SJCRH30 (cell line): ENCODE data around the gene VTI1A. TPM values are rescaled to one million over a fixed set of nuclear protein-coding genes. Genes with fewer than 3 reads are reported as not detected.

Experiments used
- DNase-seq, 2 experiments: peaks; one replicate each; pipeline ENCODE4 v3.0.0-alpha.2; 2015 to 2020
- H3K27ac ChIP-seq: fragments of 250-450 bp; sonication (Bioruptor Pico); 2 replicates; pipeline ENCODE4 v1.5.1; 2020; ENCODE audit warnings: mild to moderate bottlenecking, moderate library complexity
- H3K27me3 ChIP-seq: fragments of 250-450 bp; sonication (Bioruptor Pico); 2 replicates; pipeline ENCODE4 v1.5.1; 2020; ENCODE audit warnings: mild to moderate bottlenecking, moderate library complexity
- H3K36me3 ChIP-seq: fragments of 250-450 bp; sonication (Bioruptor Pico); 2 replicates; pipeline ENCODE4 v1.5.1; 2020; ENCODE audit warnings: mild to moderate bottlenecking, moderate library complexity
- H3K4me1 ChIP-seq: fragments of 250-450 bp; sonication (Bioruptor Pico); 2 replicates; pipeline ENCODE4 v1.5.1; 2020; ENCODE audit warnings: mild to moderate bottlenecking, moderate library complexity
- H3K4me3 ChIP-seq: fragments of 250-450 bp; sonication (Bioruptor Pico); 2 replicates; pipeline ENCODE4 v1.5.1; 2020; ENCODE audit warnings: mild to moderate bottlenecking, moderate library complexity
- H3K9me3 ChIP-seq: fragments of 250-450 bp; sonication (Bioruptor Pico); replicated peaks from 2 replicates; pipeline ENCODE4 v1.5.1; 2020; ENCODE audit warnings: mild to moderate bottlenecking, moderate library complexity
- total RNA-seq: library from RNA; depleted of rRNA; stranded (reverse); fragments of >200 nt; shearing (Covaris generic); gene quantifications from 2 replicates; pipeline ENCODE4 v1.2.3, GENCODE V29; 2014

Gene VTI1A
- total RNA-seq, 1 experiment from 2014 or later: 29.0 TPM

- Histone ChIP-seq H3K4me3 (no peak overlapping the region), H3K27ac (no peak overlapping the region), H3K9me3 (no peaks in the 10 kb centered on the region), H3K36me3 (no peaks in the 10 kb centered on the region), H3K4me1 (no peaks in the 10 kb centered on the region), H3K27me3 (no peaks in the 10 kb centered on the region)
- DNase-seq: peak; percentile 45 to 64
These were observed 242.5 kb downstream of the VTI1A start for GRCh38 chr10:112689327-112690072.

DNA sequence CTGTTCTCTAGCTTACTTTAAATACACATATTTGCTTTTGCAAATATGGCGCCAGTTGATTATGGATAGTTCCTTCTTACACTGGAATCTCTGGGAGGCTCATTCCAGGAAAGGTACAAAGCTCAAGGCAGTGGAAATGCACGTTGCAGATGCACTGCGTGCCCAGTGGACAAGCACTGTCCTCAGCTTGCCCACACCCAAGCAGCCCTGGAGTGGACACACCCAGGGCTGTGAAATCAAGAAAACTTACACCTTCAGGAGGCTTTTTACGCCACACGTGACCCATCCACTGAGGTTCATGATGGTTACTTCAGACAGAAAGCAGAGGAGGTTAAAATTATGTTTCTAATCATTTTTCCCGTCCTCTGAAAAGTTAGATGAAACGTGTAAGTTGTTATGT is 248.5 kb downstream of the VTI1A start:
- no peaks in the 10 kb centered on the region for H3K36me3 ChIP-seq
- no peak overlapping the region for H3K27ac ChIP-seq
- DNase-seq: no peak
- no peaks in the 10 kb centered on the region for H3K27me3 ChIP-seq
- H3K4me3 ChIP-seq: no peak overlapping the region
- peaks cover 5% of the 10 kb centered on the region; the same call in 1 of the 2 replicates for H3K4me1 ChIP-seq
- H3K9me3 ChIP-seq: no peaks in the 10 kb centered on the region

GRCh38 chr10:112696592-112696991 is 249.6 kb downstream of the VTI1A start:
- peak in 1 of 2 experiments; percentile 48 for DNase-seq

GRCh38 chr10:112698133-112698817 is 251.3 kb downstream of the VTI1A start:
- Histone ChIP-seq H3K27me3 (no peaks in the 10 kb centered on the region), H3K4me3 (no peak overlapping the region), H3K27ac (no peak overlapping the region), H3K36me3 (no peaks in the 10 kb centered on the region; the same call in 1 of the 2 replicates), H3K4me1 (peaks cover 5% of the 10 kb centered on the region; the same call in 1 of the 2 replicates), H3K9me3 (no peaks in the 10 kb centered on the region)
- DNase-seq: no peak

More at GRCh38 chr10:112696592-112696991, 249.6 kb downstream of the VTI1A start:
- Histone ChIP-seq H3K4me1 (peaks cover 5% of the 10 kb centered on the region; the same call in 1 of the 2 replicates), H3K36me3 (no peaks in the 10 kb centered on the region), H3K4me3 (no peak overlapping the region), H3K9me3 (no peaks in the 10 kb centered on the region), H3K27me3 (no peaks in the 10 kb centered on the region), H3K27ac (no peak overlapping the region)

DNA sequence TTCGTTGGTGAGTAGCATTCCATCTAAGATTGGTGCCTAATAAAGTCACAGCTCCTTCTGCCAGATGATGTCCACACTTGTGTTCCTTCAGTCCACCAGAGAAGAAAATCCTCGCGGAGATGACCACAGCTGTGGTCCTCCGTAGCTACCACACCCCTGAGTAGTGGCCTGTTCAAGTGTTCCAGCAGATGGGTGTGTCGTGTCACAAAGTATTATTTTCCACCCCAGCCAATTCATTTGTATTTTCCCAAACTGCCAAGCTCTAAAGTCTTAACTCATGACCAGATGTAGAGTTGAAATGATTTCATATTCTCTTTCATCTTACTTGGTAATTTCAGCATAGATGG is 251.8 kb downstream of the VTI1A start:
- Histone ChIP-seq H3K36me3 (no peaks in the 10 kb centered on the region; the same call in 1 of the 2 replicates), H3K27ac (no peak overlapping the region), H3K4me1 (peaks cover 5% of the 10 kb centered on the region; the same call in 1 of the 2 replicates), H3K4me3 (no peak overlapping the region), H3K9me3 (no peaks in the 10 kb centered on the region), H3K27me3 (no peaks in the 10 kb centered on the region)
- no peak for DNase-seq

DNA sequence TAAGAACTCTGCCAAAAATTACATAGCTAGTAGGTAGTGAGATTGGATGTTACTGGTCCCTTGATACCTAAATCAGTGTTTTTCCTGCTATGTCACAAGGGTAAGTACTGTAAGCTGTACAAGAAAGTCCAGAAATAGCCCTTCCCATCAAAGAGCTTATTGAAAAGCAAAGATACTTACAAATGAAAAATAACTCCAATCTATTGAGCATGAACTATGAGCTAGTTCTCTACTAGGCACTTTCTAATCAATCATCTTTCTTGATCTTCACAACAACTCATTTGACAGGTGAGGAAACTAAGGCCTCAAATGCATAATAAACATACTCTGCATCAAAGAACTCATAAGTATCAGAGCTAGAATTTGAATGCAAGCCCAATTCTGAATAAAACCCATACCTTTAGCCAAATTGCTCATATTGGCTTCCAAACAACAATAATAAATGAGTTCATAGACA is 253.2 kb downstream of the VTI1A start:
- Histone ChIP-seq H3K4me1 (peaks cover 5% of the 10 kb centered on the region; the same call in 1 of the 2 replicates), H3K27me3 (no peaks in the 10 kb centered on the region), H3K27ac (no peak overlapping the region), H3K4me3 (no peak overlapping the region), H3K36me3 (no peaks in the 10 kb centered on the region; the same call in 1 of the 2 replicates), H3K9me3 (no peaks in the 10 kb centered on the region)
- DNase-seq: no peak

DNA sequence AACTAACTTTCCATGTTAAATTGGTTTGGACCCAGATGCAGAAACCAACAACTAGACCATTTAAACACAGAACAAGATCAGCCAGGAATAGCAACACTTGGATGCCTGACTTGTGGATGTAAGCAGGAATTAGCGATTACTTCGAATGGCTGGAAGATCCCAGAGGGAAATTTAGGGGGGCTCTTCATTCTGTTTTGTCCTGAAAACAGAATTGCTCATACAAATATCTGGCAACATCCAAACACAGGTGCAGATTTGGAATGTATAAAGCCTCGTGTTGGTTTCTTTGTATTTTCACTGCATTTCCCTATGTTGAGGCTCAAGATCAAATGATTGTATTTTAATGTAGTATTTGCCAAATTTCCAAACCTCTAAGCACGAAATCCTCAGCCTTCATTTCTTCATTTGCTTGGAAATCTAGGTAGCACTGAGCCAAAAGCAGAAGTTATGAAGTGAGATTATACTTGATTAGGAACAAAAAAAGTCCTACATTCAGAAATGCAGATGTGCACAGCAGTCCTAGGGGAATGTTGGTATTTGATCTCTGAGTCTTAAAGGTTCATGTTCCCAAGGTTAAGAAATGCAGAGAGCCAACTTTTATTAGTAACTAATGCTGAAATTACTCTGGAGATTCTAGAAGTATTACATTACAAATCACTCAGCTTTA is 254.3 kb downstream of the VTI1A start:
- Histone ChIP-seq H3K4me1 (peaks cover 2% of the 10 kb centered on the region; the same call in 1 of the 2 replicates), H3K36me3 (no peaks in the 10 kb centered on the region; the same call in 1 of the 2 replicates), H3K9me3 (no peaks in the 10 kb centered on the region), H3K27ac (no peak overlapping the region), H3K27me3 (no peaks in the 10 kb centered on the region), H3K4me3 (no peak overlapping the region)
- DNase-seq: no peak

DNA sequence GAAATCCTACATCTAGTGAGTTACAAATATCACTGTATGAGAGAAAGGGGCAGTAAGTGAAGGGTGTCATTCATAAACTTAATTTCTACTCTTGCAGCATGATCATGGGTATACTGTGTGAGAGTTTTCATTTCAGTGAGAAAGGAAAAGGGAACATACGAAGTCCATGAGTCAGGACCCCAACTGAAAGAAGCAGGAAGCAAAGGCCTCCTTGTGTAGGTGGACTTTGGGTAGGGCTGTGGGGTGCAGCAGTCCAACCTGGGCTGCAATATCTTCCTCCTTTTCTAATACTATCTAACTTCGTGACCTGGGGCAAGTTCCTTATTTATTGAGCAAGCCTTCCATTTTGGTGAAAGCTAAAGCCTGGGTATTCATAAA is 254.9 kb downstream of the VTI1A start:
- H3K4me3 ChIP-seq: no peak overlapping the region
- H3K4me1 ChIP-seq: no peaks in the 10 kb centered on the region
- H3K9me3 ChIP-seq: no peaks in the 10 kb centered on the region
- no peaks in the 10 kb centered on the region; the same call in 1 of the 2 replicates for H3K36me3 ChIP-seq
- no peak overlapping the region for H3K27ac ChIP-seq
- no peaks in the 10 kb centered on the region for H3K27me3 ChIP-seq
- no peak for DNase-seq

- Histone ChIP-seq H3K4me1 (0 out of 2 replicates have a peak, but pooled peaks cover 2% of the 10 kb centered on the region), H3K27me3 (no peaks in the 10 kb centered on the region), H3K27ac (no peak overlapping the region), H3K9me3 (no peaks in the 10 kb centered on the region), H3K36me3 (no peaks in the 10 kb centered on the region; the same call in 1 of the 2 replicates), H3K4me3 (no peak overlapping the region)
- DNase-seq: no peak
These were observed 259.6 kb downstream of the VTI1A start for GRCh38 chr10:112706577-112706976.

GRCh38 chr10:112708461-112708860 is 261.4 kb downstream of the VTI1A start:
- DNase-seq: no peak
- H3K27ac ChIP-seq: no peak overlapping the region
- no peak overlapping the region for H3K4me3 ChIP-seq
- no peaks in the 10 kb centered on the region for H3K9me3 ChIP-seq
- H3K4me1 ChIP-seq: 0 out of 2 replicates have a peak, but pooled peaks cover 2% of the 10 kb centered on the region
- no peaks in the 10 kb centered on the region for H3K36me3 ChIP-seq
- H3K27me3 ChIP-seq: no peaks in the 10 kb centered on the region

- DNase-seq: no peak
- no peak overlapping the region for H3K27ac ChIP-seq
- no peak overlapping the region for H3K4me3 ChIP-seq
- H3K4me1 ChIP-seq: 0 out of 2 replicates have a peak, but pooled peaks cover 2% of the 10 kb centered on the region
- H3K9me3 ChIP-seq: no peaks in the 10 kb centered on the region
- no peaks in the 10 kb centered on the region for H3K27me3 ChIP-seq
- no peaks in the 10 kb centered on the region for H3K36me3 ChIP-seq
These were observed 263.5 kb downstream of the VTI1A start for GRCh38 chr10:112710528-112710927.

- DNase-seq: no peak
- Histone ChIP-seq H3K27ac (no peak overlapping the region), H3K9me3 (no peaks in the 10 kb centered on the region), H3K27me3 (no peaks in the 10 kb centered on the region), H3K4me1 (0 out of 2 replicates have a peak, but pooled peaks cover 2% of the 10 kb centered on the region), H3K4me3 (no peak overlapping the region), H3K36me3 (no peaks in the 10 kb centered on the region)
These were observed 264.4 kb downstream of the VTI1A start for GRCh38 chr10:112711366-112711765.

DNA sequence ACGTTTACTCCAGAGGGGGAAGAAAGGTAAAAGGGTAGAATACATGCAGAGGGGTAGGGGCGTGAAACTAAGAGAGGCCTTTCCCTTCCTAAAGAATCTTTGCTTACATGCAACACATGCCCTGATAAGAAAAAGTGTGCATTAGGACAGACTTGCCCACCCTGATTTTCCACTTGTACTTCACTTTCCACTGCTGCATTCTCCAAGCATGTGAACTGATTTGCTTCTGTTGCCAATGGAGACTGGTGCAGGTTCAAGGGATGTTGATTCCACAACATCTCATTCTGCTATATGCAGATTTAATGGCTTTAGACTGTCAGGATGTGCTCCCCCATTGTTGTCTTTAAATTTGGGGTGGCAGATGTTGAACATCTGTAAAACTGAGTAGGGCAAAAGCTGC is 265.5 kb downstream of the VTI1A start:
- Histone ChIP-seq H3K27ac (no peak overlapping the region), H3K9me3 (no peaks in the 10 kb centered on the region), H3K4me1 (0 out of 2 replicates have a peak, but pooled peaks cover 2% of the 10 kb centered on the region), H3K27me3 (no peaks in the 10 kb centered on the region), H3K4me3 (no peak overlapping the region), H3K36me3 (no peaks in the 10 kb centered on the region)
- no peak for DNase-seq

DNA sequence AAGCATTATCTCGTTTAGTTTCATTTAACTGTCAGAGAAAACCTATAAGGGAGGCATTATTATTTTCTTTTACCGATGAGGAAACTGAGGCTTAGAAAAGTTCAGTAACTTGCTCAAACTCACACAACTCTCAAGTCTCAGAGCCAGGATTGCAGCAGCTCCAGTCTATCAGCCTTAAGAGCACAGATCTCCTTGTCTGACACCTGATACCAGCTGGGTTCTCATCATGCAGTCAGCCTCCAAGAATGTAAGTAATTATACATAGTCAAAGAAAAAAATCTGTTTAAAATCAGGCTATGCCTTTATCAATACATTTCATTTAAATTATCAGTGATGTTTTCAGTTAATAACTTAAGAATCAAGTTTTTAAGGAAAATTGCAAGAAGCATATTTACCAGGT is 266.4 kb downstream of the VTI1A start:
- Histone ChIP-seq H3K4me1 (no peaks in the 10 kb centered on the region), H3K4me3 (no peak overlapping the region), H3K9me3 (no peaks in the 10 kb centered on the region), H3K27ac (no peak overlapping the region), H3K27me3 (no peaks in the 10 kb centered on the region), H3K36me3 (no peaks in the 10 kb centered on the region)
- DNase-seq: peak in 1 of 2 experiments; percentile 31

- Histone ChIP-seq H3K27ac (no peak overlapping the region), H3K27me3 (no peaks in the 10 kb centered on the region), H3K4me3 (no peak overlapping the region), H3K9me3 (no peaks in the 10 kb centered on the region), H3K36me3 (no peaks in the 10 kb centered on the region), H3K4me1 (no peaks in the 10 kb centered on the region)
- no peak for DNase-seq
These were observed 268.6 kb downstream of the VTI1A start for GRCh38 chr10:112715581-112715980.
